Epithelial cell of esophagus (primary cell): ENCODE measurements around the gene BRD2.

ENCODE experiments used
- DNase-seq: peaks from one replicate; pipeline ENCODE4 v3.0.0; 2010; ENCODE audit warnings: low read depth
- H3K4me3 ChIP-seq: 2 replicates; pipeline ENCODE4 v1.5.1; 2011; ENCODE audit warnings: mild to moderate bottlenecking, low read length, control low read depth
- TF ChIP-seq, protein P1 (sequence below): IDR thresholded peaks from 2 replicates; pipeline ENCODE4 v1.5.1; 2011; ENCODE audit warnings: low read depth, mild to moderate bottlenecking, low read length, control low read depth, inconsistent platforms; ENCODE audit not compliant: insufficient read depth; ENCODE audit errors: missing control alignments

Gene BRD2

DNA sequence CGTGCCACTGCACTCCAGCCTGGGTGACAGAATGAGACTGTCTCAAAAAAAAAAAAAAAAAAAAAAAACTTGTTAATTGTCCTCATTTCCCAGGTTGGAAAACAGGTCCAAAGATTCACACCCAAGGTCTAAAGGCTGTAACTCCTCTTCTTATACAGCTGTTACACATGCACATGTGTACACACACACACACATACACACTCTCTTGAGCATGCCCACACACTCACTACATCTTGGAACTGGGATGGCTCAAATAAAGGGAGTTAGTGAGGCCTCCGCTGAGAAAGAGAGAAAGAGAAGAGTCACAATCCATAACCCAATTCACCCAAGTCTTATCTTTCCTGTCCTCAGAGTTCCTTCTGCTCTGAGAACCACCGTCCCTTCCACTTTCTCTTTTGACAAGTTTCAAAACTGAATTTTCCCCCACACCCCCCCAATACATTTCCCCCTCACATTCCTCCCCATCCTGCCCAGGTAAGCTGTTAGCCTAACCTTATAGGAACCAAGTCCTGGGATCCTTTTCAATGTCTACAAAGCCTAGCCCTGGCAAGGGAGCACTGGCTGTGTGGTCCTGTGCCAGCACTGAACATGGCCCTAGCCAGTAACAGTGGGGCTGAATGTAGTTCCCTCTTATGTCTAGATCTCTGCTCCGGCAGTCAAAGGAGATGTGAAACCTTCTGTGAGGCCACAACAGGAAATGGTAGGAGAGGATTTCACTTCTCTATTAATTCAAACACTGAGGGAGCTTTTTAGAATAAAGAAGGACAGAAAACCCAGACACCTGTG, 24.3 kb upstream of the BRD2 start:
- TF ChIP-seq, protein P1, sequence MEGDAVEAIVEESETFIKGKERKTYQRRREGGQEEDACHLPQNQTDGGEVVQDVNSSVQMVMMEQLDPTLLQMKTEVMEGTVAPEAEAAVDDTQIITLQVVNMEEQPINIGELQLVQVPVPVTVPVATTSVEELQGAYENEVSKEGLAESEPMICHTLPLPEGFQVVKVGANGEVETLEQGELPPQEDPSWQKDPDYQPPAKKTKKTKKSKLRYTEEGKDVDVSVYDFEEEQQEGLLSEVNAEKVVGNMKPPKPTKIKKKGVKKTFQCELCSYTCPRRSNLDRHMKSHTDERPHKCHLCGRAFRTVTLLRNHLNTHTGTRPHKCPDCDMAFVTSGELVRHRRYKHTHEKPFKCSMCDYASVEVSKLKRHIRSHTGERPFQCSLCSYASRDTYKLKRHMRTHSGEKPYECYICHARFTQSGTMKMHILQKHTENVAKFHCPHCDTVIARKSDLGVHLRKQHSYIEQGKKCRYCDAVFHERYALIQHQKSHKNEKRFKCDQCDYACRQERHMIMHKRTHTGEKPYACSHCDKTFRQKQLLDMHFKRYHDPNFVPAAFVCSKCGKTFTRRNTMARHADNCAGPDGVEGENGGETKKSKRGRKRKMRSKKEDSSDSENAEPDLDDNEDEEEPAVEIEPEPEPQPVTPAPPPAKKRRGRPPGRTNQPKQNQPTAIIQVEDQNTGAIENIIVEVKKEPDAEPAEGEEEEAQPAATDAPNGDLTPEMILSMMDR, result no peak
- no peak for DNase-seq
- H3K4me3 ChIP-seq, result no peak overlapping the region

DNA sequence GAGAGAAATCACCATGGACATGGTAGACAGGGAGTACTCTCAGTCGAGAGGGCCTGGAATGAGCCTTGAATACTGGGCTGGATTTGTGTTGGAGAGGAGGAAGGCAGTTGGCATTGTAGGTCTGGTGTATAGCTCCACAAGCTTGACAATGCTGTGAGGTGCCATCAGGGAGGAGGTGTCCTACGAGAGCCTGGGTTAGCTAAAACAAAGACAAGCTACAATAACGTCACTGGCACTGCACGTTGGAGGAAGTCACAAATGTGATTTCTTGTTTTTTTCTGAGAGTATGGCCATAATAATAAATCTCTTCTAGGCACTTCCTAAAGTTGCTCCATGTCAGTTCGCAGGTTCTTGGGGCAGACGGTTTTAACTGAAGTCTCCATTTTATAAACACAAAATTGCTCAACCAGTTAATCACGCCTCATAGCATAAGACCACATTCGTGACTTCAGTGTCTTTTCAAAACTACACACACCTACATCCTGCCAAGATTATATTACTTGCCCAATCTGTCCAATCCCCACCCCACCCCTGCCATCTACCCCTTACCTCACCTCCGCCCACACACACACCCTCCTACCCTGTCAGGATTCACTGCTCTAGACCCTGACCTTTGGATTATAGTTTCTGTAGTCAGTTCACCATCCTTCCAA, 23.2 kb upstream of the BRD2 start:
- TF ChIP-seq, protein P1, result no peak
- no peak for DNase-seq
- H3K4me3 ChIP-seq, result no peak overlapping the region

DNA sequence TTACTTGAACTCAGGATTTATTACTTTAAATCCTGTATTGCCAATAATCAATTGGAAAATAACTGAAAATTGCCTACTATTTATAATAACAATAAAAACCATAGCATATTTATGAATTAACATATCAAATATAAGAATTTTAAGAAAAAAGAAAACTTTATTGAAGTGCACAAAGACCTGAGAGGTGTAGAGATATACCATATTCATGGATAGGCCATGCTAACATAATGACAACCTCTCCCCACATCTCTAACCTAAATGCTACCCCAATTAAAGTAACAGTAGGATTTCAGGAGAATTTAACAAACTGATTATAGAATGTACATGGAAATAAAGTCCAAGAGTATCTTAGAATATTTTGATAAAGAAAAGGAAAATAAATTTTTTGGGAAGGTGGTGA, 22.4 kb upstream of the BRD2 start:
- no peak for DNase-seq
- H3K4me3 ChIP-seq, result no peak overlapping the region
- TF ChIP-seq, protein P1, result no peak

DNA sequence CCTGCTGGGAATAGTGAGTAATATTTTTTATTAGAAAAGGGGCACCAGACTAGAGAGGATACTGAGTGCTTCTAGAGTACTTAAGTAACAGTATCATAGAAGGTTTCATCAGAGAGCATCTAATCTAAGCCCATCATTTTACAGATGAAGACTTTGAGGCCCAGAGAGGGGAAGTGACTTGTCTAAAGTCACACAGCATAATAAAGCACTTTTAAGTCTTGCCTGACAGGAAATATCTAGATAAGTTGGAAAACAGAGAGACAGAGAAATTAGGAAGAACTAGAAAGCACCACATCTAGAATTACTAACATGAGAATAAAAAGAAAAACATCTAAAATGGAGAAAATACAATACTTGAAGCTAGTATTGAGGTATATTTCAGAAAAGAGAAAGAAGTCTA, 21.5 kb upstream of the BRD2 start:
- TF ChIP-seq, protein P1, result no peak
- no peak for DNase-seq

DNA sequence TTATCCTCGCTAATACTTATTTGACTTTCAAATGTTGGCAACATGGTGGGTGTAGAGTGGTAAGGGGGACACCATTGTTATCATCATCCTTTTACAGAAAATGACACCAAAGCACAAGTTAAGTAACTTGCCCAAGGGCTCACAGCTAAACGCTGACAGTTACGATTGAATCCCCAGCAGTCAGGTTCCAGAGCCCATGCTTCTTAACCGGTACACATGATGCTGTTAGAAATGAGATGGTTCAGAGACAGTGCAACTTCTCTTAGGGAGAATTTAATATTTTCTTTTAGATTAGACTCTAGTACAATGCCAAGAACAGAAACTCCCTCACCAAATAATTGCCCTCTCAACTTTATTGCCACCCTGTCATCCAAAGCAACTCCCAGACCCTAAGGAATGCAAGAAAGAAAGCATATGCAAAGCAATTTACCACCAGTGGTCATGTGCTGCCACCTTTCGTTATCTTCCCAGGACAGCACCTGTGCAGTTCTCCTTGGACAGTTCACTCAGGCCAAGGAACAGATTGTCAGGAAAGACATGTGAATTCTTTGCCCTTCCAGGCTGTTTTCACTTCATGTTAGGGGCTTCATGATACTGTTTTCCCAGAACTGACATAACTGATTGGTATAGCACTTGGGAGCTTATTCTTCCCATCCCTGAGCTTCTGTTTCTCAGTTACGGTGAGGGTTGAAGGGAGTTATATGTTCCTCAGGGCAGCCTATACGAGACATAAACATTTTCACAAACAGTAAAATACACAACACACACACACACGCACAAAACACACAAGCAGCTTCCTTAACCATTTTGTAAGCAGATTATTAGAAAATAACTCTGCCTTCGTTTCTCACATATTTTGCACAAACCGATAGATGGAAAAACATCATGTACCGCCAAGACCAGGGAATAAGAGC, 20.6 kb upstream of the BRD2 start:
- peak; percentile 70 for DNase-seq
- H3K4me3 ChIP-seq, result no peak overlapping the region
- TF ChIP-seq, protein P1, result peak; percentile 80

More for the DNA sequence above, 21.5 kb upstream of the BRD2 start:
- no peak overlapping the region for H3K4me3 ChIP-seq

DNA sequence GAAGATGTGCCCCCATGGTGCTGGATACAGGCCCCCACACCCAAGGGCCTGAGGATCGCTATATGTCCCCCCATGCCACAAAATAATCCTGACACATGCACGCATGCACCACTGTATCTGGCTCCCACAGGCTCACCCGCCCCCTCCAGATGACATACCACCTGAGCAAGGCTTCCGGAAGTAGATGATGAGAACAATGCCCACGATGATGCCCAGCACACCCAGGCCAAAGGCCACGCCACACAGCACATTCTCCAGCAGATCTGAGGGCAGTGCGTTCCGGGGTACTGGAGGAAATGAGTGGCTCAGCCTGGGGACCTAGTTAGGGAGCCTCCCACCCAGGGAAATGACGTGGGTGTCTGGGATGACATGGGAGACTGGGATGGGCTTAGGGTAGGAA, 19.3 kb upstream of the BRD2 start:
- no peak for DNase-seq
- H3K4me3 ChIP-seq, result no peak overlapping the region
- TF ChIP-seq, protein P1, result no peak
